Subcutaneous abdominal adipose tissue (tissue), 5 donors: Measurements from ENCODE around the gene ATL1.
"Not testable (repeated sequence)": the region's sequence is repeated elsewhere in the genome, so short reads cannot be mapped to it uniquely, and the experiment has no call there.

ENCODE experiments used
- H3K27ac ChIP-seq: one replicate; pipeline ENCODE4 v1.7.0; 2013; ENCODE audit warnings: low read depth, mild to moderate bottlenecking, inconsistent platforms, low read length, moderate library complexity
- H3K27me3 ChIP-seq, 5 donors: one replicate each; pipeline ENCODE4 v1.7.0; 2013; ENCODE audit warnings: low read length in 5 of 5, inconsistent platforms in 1 of 5; ENCODE audit not compliant: control insufficient read depth in 5 of 5, insufficient read depth in 4 of 5
- H3K36me3 ChIP-seq, 5 donors: one replicate each; pipeline ENCODE4 v1.7.0; 2013; ENCODE audit warnings: low read length in 5 of 5; ENCODE audit not compliant: control insufficient read depth in 5 of 5, insufficient read depth in 5 of 5
- H3K4me1 ChIP-seq, 5 donors: one replicate each; pipeline ENCODE4 v1.7.0; 2013; ENCODE audit warnings: low read length in 5 of 5, mild to moderate bottlenecking in 3 of 5, moderate library complexity in 1 of 5; ENCODE audit not compliant: control insufficient read depth in 5 of 5, insufficient read depth in 5 of 5
- H3K4me3 ChIP-seq, 5 donors: one replicate each; pipeline ENCODE4 v1.7.0; 2013; ENCODE audit warnings: low read length in 5 of 5, low read depth in 1 of 5
- H3K9ac ChIP-seq, 5 donors: one replicate each; pipeline ENCODE4 v1.7.0; 2013; ENCODE audit warnings: low read length in 5 of 5, mild to moderate bottlenecking in 4 of 5, moderate library complexity in 3 of 5
- H3K9me3 ChIP-seq, 5 donors: one replicate each; pipeline ENCODE4 v1.7.0; 2013; ENCODE audit warnings: low read length in 5 of 5; ENCODE audit not compliant: control insufficient read depth in 5 of 5
- donor health status: healthy.
- donor health status: healthy.
- donor health status: healthy.
- donor health status: healthy.
- donor health status: healthy.

Gene ATL1

DNA sequence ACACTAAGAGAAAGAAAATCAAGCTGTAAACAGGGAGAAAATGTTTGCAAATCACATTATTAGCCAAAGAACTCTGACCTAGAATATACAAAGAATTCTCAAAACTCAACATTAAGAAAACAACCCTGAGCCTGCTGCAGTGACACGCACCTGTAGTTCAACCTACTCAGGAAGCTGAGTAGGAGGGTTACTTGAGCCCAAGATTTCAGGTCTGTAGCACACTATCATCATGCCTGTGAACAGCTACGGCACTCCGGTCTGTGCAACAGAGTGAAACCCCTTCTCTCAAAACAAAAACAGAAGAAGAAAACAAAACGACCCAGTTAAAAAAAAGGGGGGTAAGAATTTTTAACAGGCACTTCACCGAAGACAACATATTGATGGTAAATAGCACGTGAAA lies 87.3 kb downstream of the ATL1 start:
- H3K9ac ChIP-seq = no peak overlapping the region
- H3K4me3 ChIP-seq = no peak overlapping the region
- H3K9me3 ChIP-seq = no peaks in the 10 kb centered on the region
- peaks cover 0 to 14% (median 12%) of the 10 kb centered on the region in 5 donors for H3K4me1 ChIP-seq
- H3K27ac ChIP-seq = no peak overlapping the region
- H3K36me3 ChIP-seq = peaks cover 0 to 20% (median 3%) of the 10 kb centered on the region in 5 donors
- no peaks in the 10 kb centered on the region for H3K27me3 ChIP-seq

DNA sequence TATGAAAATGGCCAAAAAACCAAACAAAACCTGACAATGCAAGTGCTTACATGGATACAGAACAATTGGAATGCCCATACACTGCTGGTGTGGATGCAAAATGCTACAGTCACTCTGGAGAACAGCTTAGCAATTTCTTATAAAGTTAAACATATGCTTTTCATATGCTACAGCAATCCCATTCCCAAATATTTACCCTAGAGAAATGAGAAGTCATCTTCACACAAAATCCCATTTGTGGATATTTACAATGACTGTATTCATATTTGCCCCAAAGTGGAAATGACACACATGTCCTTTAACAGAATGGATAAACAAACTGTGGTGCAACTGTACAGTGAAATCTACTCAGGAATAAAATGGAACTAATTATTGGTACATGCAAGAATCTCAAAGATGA lies 87.8 kb downstream of the ATL1 start:
- Histone ChIP-seq H3K4me1 (peaks cover 0 to 14% (median 12%) of the 10 kb centered on the region in 5 donors), H3K9me3 (no peaks in the 10 kb centered on the region), H3K9ac (no peak overlapping the region), H3K4me3 (no peak overlapping the region), H3K36me3 (peaks cover 0 to 20% (median 3%) of the 10 kb centered on the region in 5 donors), H3K27ac (no peak overlapping the region), H3K27me3 (no peaks in the 10 kb centered on the region)

DNA sequence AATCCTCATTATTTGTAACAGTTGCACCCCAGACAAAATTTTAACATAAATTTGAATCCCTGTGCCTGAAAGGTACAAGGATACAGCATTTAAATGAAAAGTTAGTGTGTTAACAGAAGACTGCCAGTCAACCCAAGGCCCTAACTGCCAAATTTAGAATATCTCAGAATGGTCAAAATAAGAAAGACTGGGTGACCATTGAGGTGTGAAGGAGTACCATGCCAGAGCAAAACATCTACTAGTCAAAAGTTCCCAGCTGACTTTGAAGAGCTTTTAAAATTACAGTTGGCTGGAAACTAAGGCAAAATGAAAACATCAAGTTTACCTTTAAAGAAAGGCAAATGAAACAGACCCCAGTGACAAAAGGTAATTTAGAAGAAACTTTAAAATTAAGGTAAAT lies 89.7 kb downstream of the ATL1 start:
- Histone ChIP-seq H3K27me3 (no peaks in the 10 kb centered on the region), H3K4me1 (peaks cover 0 to 19% (median 12%) of the 10 kb centered on the region in 5 donors), H3K4me3 (no peak overlapping the region), H3K27ac (no peak overlapping the region), H3K9me3 (no peaks in the 10 kb centered on the region), H3K9ac (no peak overlapping the region), H3K36me3 (peaks cover 0 to 7% (median 3%) of the 10 kb centered on the region in 5 donors)

DNA sequence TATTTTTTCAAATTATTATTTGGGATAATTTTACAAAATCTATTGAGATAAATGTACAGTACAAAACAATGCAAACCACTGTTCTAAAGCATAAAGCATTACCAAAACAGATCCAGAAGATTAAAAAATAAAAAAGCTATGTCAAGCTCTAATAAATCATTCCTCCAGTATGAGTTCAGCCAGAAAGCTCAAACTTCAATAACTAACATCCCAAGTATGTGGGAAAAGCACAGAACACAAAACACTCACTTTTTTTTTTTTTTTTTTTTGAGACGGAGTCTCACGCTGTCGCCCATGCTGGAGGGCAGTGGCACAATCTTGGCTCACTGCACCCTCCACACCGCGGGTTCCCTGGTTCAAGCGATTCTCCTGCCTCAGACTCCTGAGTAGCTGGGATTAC lies 96.8 kb downstream of the ATL1 start:
- Histone ChIP-seq H3K4me3 (no peak overlapping the region), H3K27me3 (no peaks in the 10 kb centered on the region), H3K9ac (no peak overlapping the region), H3K4me1 (peaks cover 4 to 36% (median 21%) of the 10 kb centered on the region in 5 donors), H3K27ac (peak overlapping the region; percentile 79), H3K36me3 (peaks cover 0 to 9% (median 6%) of the 10 kb centered on the region in 5 donors), H3K9me3 (no peaks in the 10 kb centered on the region)

DNA sequence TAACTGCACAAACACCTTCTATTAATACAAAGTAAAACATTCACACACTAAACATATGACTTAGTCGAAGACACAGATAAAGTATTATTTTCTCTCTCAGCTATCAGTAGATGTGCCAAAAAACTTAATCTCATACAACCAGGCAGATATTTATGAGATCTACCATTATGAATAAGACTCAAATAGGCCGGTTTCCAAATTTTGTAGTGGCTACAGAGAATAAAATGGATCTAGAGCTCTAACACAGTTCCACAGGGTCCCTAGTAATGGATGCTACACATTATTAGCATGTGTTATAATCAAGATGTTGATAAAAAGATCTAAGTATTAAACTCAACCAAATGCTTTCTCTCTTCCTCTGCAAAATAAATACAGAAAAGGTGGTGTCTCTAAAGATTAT lies 97.8 kb downstream of the ATL1 start:
- peak overlapping the region in 3 of 5 donors; percentile 2 to 44 (median 21) for H3K9ac ChIP-seq
- H3K9me3 ChIP-seq = no peaks in the 10 kb centered on the region
- H3K27ac ChIP-seq = peak overlapping the region; percentile 79
- peaks cover 4 to 36% (median 21%) of the 10 kb centered on the region in 5 donors for H3K4me1 ChIP-seq
- H3K27me3 ChIP-seq = no peaks in the 10 kb centered on the region
- peak overlapping the region in 3 of 5 donors; percentile 4 to 36 (median 30) for H3K4me3 ChIP-seq
- H3K36me3 ChIP-seq = peaks cover 0 to 9% (median 6%) of the 10 kb centered on the region in 5 donors

DNA sequence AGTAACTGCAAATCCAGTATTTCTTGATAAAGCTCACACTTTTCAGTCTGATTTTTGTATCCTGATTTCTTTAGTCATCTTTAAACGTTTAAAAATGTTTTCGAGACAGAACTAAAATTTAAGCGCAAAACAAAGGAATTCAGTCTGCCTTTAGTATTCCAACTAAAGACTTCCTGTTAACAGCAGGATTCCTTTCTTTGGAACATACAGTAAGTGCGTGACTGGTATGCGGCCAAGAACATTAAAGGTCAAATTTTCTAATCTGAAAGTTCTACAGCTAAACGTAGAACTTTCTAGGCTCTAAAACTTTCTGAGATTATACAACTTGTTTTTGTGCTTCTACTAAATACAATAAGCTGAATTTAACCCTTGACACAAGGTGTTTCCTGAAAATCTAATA lies 98.3 kb downstream of the ATL1 start:
- peaks cover 4 to 36% (median 21%) of the 10 kb centered on the region in 5 donors for H3K4me1 ChIP-seq
- no peaks in the 10 kb centered on the region for H3K27me3 ChIP-seq
- H3K36me3 ChIP-seq = peaks cover 0 to 9% (median 6%) of the 10 kb centered on the region in 5 donors
- peak overlapping the region; percentile 2 to 44 (median 21) for H3K9ac ChIP-seq
- peak overlapping the region in 3 of 5 donors; percentile 19 to 36 (median 30) for H3K4me3 ChIP-seq
- no peaks in the 10 kb centered on the region for H3K9me3 ChIP-seq
- H3K27ac ChIP-seq = peak overlapping the region; percentile 79

DNA sequence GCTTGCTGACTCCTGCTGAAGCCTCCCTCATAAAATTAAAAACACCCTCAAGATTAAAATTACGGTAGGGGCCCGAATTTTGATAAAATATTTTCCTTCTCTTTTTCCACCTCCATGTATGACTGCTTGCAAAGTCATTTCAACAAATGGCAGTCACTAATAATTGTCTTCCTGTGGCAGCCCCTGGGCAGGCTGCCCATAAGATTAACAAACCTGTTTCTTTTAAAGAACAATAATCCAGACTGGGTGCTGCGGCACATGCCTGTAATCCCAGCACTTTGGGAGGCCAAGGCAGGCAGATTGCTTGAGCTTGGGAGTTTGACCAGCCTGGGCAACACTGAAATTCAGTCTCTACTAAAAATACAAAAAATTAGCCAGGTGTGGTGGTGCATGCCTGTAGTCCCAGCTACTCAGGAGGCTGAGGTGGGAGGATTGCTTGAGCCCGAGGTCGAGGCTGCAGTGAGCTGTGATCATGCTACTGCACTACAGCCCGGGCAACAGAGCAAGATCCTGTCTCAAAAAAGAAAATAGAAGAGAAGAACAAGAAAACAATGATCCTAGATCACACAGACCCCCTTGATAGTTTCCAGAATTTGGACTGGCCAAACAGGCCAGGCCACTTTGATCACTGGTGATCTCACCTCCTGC lies 99.5 kb downstream of the ATL1 start:
- peaks cover 4 to 40% (median 24%) of the 10 kb centered on the region in 5 donors for H3K4me1 ChIP-seq
- no peak overlapping the region for H3K4me3 ChIP-seq
- H3K27me3 ChIP-seq = no peaks in the 10 kb centered on the region
- H3K27ac ChIP-seq = peak overlapping the region; percentile 79
- H3K9me3 ChIP-seq = no peaks in the 10 kb centered on the region
- H3K9ac ChIP-seq = no peak overlapping the region
- H3K36me3 ChIP-seq = peaks cover under 1 to 9% (median 6%) of the 10 kb centered on the region in 5 donors

DNA sequence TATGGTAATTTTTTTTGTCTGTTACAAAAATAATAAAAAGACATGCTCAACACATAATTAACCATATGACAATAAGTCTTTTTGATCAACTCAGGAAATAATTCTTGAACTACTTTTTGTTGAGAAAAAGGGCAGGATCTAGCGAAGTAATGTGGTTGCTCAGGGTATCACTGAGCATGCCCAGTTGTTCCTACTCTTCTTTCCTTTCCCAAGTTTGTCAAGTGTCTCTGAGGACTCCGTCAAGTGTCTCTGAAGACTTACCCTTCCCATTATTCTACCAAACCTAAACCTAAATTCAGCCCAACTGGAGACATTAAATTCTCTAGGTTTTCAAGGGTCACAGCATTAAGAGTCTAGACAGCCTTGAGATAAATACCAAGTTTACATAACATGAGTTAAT lies 104.6 kb downstream of the ATL1 start:
- H3K36me3 ChIP-seq = peaks cover 3 to 11% (median 6%) of the 10 kb centered on the region in 5 donors
- H3K27ac ChIP-seq, H3K9ac ChIP-seq, H3K4me3 ChIP-seq, H3K27me3 ChIP-seq, H3K9me3 ChIP-seq: not testable (repeated sequence)
- peaks cover 2 to 27% (median 19%) of the 10 kb centered on the region in 5 donors for H3K4me1 ChIP-seq

DNA sequence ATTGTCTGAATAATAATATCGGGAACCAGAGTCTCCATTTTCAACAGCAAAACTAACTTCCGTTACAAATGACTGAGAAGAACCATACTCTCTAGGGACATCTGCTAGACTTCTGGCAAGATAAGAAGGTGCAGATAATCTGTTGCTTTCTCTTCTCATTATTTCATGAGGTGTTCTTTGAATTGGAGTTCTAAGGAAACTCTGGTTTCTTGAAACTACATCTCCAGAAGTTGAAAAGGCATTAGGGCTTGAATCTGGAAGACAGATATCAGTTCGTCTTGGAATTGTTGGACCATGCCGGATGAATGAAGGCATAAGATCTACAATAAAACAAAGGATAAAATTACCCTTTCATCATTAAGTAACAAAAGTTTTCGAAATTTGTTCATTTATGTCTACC lies 105.4 kb downstream of the ATL1 start:
- peaks cover 3 to 11% (median 6%) of the 10 kb centered on the region in 5 donors for H3K36me3 ChIP-seq
- H3K9ac ChIP-seq = peak overlapping the region in 1 of 5 donors; percentile 98
- H3K27ac ChIP-seq = peak overlapping the region; percentile 97
- H3K4me1 ChIP-seq = peaks cover 2 to 24% (median 14%) of the 10 kb centered on the region in 5 donors
- not testable (repeated sequence) for H3K9me3 ChIP-seq, H3K27me3 ChIP-seq
- peak overlapping the region in 2 of 5 donors; percentile 24 to 97 for H3K4me3 ChIP-seq

DNA sequence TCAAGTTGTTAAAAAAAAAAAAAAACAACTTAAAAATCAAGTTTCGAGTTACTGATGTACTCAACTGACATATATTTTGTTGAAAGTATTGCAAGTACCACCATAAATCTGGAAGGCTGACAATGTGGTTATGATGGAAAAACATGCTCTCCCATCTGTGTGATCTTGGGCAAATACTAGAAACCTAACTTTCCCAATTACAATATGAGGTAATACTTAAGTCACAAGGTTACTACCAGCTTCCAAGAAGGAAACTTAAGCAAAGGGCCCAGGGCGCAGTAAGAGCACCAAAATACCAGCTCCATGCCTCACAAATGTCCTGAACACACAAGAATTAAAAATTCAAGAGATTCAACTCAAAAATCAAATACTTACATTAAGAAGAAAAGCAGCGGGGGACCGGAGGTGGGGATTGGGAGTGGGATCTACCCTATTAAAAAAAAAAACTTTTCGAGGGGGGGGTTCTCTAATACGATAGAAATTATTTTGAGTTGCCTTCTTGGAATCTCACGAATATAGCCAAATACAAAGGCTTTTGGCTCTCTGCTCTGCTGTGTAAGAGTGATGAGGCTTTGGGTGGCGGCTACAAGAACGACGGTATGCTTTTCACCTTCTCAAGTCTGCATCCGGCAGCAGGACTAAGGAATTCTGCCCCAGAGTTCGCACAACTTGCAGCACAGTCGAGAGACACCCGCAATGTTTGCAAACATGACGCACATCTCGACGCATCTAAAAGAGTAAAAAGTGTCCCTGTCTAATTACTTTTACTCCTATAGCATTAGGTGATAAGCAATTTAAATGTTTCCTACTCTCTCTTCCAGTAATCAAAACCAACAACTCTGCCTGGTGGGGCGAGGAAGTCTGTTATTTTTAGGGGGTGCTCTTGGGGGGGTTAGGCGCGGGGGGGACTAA lies 107.1 kb downstream of the ATL1 start:
- Histone ChIP-seq H3K9ac (peak overlapping the region; percentile 84 to 98 (median 96)), H3K27me3 (no peaks in the 10 kb centered on the region), H3K36me3 (peaks cover 0 to 4% (median 3%) of the 10 kb centered on the region in 5 donors), H3K4me3 (peak overlapping the region; percentile 86 to 97 (median 96)), H3K9me3 (no peaks in the 10 kb centered on the region), H3K4me1 (peaks cover 2 to 24% (median 14%) of the 10 kb centered on the region in 5 donors), H3K27ac (peak overlapping the region; percentile 97)
